ENCODE measurements around the gene OPRM1.

OPRM1 gene

DNA sequence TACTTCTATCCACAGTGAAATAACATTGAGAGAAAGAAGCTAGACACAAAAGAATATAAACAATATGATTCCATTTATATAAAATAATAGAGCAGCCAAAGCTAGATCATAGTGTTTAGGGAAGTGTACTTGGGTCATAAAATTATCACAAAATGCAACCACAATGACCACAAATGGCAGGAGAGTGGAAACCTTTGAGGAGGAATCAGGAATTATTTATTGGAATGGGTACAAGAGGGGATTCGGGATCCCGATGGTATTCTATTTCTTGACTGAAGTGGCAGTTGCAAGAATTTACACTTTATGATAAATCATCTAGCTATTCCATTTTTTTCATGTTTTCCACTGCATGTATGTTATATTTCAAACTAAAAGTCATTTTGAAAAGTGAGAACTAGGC, 241.5 kb downstream of the OPRM1 start:
- DNase-seq (ENCODE audit: low spot score), result no peak

DNA sequence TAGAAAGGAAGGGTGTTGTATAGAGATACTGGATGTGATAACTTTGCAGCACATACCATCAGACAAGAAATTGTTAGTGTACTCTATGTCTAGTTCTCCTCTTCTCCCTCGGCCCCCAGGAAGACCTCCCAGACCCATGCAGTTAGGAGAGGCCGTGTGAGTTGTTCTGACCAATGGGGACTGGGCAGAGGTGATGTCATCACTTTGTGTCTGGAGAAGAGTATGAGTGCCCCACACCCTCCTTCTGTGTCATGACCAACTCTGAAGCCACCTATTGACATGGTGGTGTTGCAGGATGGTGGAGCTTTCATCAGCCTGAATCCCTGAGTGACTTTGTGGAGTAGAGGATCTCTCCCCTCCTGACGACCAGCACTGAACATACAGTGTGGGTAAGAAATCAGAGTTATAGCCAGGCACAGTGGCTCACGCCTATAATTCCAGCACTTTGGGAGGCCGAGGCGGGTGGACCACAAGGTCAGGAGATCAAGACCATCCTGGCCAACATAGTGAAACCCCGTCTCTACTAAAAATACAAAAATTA, 245.3 kb downstream of the OPRM1 start:
- no peak for DNase-seq (ENCODE audit: low spot score)

DNA sequence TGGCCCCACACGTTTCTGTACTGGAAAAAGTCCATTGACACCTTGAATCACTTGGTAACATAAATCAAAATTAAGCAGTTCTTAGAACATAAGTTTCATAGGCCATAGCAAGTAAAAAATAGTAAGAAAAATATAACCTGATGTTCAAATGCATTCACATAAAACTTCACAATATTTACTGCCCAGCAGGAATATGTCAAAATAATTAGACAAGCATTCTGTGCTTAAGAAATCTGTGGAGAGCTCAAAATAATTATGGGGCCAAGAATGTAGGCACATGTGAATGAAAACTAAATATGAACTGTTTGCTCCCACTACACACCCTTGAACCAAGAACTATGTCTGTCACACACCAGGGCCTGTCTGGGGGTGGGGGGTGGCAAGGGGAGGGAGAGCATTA, 246.8 kb downstream of the OPRM1 start:
- no peak for DNase-seq (ENCODE audit: low spot score)

DNA sequence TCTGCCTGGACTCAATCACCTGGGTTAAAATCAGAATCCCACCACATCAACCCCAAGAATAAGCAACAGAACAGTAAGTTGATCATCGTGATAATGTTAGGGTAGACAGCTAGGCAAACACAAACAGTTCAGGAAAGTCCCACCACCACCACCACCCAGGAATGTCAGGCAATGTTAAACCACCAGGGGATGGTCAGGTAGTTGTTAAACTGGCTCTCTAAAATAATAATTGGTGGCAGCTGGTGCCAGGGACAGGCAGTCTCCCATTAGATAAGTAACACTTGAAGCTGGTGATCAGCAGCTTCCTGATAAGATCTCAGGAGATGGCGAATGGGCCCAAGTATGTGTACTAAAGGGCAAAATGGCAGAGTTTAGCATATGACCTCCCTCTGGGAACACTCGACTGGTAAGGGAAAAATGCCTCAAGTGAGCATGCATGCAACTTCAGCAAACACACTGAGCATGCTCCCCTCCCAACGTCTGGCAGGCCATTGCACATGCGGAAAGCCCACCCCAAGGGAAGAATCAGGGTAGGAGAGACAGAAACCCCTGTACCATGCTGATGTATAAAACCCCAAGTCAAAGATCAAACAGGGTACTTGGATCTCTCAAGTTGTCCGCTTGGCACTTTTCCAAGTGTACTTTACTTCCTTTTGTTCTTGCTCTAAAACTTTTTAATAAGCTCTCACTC, 250.9 kb downstream of the OPRM1 start:
- no peak for DNase-seq (ENCODE audit: low spot score)

DNA sequence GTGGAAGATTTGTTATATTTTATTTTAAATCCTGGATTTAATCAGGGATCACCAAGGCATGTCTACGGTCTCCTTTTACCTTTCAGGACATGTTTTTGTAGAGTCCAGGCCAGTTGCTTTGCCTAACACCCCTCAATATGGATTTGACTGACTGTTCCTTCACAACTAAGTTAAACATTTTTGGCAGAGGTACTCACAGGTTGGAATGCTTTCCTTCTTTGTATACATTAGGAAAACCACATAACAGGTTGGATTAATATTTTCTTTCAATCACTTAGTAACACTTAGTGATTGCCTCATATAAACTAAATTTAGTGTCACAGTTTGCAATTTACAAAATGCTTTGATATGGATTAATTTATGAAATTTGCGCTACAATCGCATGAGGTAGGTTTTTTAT, 253.0 kb downstream of the OPRM1 start:
- no peak for DNase-seq (ENCODE audit: low spot score)

DNA sequence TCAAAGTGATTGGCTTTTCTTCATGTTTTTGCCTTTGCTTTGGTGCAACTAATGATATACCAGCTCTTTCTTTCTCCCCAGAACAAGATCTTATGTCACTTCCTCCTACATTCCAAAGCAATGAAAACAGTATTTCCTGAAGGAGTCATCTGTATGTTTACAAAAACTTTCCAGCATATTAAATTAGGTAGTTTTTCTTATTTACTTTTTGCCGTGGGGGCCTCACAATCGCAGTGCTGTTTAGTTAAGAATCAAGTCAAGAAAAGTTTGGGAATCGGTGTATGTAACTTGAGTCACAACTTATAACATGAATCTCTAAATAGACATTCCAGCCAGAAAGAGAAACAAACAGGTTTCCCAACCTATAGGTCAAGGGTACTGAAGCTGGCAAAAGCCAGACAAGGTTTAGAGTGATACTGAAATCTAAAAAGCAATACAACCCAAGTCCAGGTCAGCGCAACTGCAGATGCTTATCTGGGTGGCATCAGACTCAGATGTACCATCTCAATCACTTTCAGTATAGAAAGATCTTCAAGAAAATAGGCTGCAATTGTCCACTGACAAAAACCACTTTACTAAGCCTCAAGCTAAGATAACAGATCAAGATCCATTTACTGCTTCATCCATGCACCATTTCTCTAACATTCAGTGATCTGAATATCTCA, 253.9 kb downstream of the OPRM1 start:
- no peak for DNase-seq (ENCODE audit: low spot score)

DNA sequence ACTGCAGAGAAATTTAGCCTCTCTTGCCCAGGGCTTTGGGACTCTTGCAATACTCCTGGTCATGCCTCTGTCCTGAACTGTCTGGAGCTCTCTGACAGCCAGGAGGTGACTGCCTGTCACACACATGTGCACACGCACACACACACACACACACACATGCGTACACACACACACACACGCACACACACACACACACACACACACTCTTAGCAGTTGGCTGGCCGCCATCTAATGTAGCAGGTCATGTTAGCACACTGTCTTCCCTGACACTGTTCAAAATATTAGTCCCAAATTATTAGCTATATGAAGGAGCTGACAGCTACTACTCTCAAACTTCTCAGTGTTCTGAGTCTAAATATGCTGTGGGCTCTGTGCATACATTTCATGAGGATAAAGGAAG, 256.7 kb downstream of the OPRM1 start:
- no peak for DNase-seq (ENCODE audit: low spot score)
